ENCODE data around the gene PGGT1B.
A peak's percentile ranks its signal among the peaks of the same experiment; 100 is the strongest.

Gene PGGT1B

GRCh38 chr5:115179394-115180164, 83.1 kb downstream of the PGGT1B start:
- TF ChIP-seq CTCF (IDR thresholded peaks at IDR 0.05; ENCODE audit: low read depth, low read length, missing control alignments), result no peak
- DNase-seq (ENCODE audit: low read depth), result no peak
- H3K4me3 ChIP-seq (ENCODE audit: low read depth, low read length), result peak overlapping the region; percentile 50

DNA sequence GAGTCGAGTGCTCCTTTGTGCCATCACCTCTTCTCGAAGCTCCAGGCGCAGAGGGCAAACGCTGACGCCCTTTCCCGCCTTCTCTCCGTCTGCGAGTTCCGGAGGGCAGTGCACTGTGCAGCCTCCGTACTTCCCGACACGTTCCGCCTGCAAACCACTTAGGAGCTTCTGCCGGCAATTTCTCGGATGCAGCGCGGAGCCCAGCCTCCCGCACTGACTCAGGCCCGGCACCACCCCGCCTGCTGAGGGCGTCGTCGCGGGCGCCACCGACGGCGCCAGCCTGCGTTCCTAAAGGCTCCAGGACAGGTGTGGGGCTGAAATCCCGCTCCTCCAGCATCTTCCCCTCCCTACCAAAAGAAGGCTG, 83.7 kb downstream of the PGGT1B start:
- no peak for TF ChIP-seq CTCF (IDR thresholded peaks at IDR 0.05; ENCODE audit: low read depth, low read length, missing control alignments)
- H3K4me3 ChIP-seq (ENCODE audit: low read depth, low read length), result peak overlapping the region; percentile 50; the same call in 1 of the 2 replicates
- DNase-seq (ENCODE audit: low read depth), result no peak

- TF ChIP-seq CTCF (IDR thresholded peaks at IDR 0.05; ENCODE audit: low read depth, low read length, missing control alignments), result no peak
- peak overlapping the region; percentile 84; the same call in 1 of the 2 replicates for H3K4me3 ChIP-seq (ENCODE audit: low read depth, low read length)
- DNase-seq (ENCODE audit: low read depth), result no peak
Observed at GRCh38 chr5:115170929-115171510, 91.7 kb downstream of the PGGT1B start.

DNA sequence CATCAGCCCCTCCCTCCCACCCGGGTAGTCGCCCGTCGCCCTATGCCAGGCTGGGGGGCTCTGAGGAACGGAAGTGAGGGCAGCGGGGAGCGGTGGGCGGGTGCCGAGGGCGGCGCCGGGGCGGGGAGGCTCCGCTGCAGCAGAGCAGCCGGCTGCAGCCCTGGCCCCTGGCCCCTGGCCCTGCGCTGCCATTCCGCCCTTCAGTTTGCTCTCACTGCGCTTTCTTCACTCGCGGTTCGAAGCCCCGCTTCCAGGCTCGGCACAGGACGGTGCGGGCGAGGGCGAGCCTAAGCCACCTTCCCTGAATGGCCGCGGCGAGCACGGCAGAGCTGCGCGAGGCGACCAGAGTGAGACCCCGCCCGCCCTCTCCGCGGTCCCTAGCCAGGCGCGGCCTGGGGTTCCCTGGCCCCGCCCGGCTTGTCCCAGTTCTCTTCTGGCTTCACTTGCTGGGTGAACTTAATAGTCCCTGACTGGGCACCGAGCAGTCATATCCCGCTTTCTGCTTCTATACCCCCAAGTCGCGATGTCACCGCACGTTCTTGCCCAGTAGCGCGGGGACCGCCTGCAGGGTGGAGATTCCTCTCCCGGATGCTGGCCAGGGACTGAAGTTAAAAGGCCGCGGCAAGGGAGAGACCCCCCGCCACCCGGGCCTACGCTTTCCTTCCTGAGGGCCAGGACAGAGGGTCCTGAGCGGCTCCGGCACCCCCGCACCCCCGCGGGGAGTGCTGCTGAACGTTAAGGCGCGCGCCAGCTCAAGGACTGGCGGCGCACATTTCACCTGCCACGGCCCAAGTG, 92.3 kb downstream of the PGGT1B start:
- TF ChIP-seq CTCF (IDR thresholded peaks at IDR 0.05; ENCODE audit: low read depth, low read length, missing control alignments), result no peak
- no peak for DNase-seq (ENCODE audit: low read depth)
- H3K4me3 ChIP-seq (ENCODE audit: low read depth, low read length), result peak overlapping the region; percentile 84

DNA sequence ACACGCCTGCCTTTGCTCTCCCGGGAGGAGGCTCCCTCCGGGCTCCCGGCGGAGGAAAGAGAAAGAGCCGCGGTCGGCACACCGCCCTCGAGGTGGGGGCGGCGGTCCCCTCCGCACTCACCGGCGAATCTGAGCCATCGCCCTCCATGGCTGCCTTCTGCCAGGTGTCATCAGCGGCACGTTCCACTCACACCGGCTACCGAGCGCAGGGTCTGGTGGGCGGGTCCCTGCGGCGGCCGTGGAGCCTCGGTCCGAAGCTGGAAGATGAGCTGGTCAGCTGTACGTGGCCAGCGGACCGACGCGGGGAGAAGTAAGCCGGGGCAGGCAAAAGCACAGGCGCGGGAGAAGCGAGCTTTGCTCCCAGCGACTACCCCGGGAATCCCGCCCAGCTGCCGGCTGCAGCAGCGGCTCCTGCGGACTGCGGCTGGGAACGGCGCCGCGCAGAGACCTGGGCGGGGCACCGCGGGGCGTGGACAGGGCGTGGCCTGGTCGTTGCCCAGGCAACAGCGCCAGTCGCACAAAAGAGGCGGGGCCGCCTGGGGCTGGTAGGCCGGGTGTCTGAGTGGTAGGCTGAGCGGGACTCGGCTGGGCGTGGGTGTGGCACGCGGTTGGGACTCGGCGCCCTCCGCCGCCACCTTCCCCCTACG, 93.1 kb downstream of the PGGT1B start, which contains the start of gene TRIM36:
TRIM36 (minus strand) TSS at position 422 of the 647 bp plus-strand sequence; CDS start at position 148, 274 bp downstream.
- peak; percentile 63 for DNase-seq (ENCODE audit: low read depth)
- peak; percentile 9 for TF ChIP-seq CTCF (IDR thresholded peaks at IDR 0.05; ENCODE audit: low read depth, low read length, missing control alignments)
- H3K4me3 ChIP-seq (ENCODE audit: low read depth, low read length), result peak within 1 kb of the TSS; percentile 84

DNA sequence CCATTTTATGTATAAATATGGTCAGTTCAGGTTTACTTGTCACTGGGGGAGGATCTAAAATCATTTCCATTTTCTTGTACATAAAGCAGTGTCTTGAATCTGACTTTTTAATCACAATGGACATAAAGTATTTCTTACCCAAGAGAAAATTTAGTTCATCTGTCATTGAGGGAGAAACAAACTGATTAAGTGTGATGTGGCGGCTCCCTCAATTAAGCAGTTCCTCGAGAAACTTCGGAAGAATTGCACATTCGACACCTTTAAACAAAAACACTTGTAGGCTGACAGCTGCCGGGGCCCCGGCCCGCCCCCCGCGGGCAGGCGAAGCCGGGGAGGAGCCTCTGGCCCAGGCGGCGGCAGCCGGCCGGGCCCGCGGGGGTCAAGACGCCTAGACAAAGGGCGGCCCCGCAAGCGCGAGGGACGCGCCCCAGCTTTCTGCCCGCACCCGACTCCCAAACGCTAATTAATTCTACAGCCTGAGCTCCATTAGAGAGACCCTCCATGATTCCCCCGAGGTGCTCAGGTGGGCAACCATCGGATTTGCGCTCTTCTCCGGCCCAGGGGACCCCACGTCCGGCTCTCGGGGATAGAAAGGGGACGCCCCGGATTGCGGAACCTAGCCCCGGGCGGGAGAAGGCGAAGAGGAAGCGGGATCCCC, 93.7 kb downstream of the PGGT1B start:
- no peak for DNase-seq (ENCODE audit: low read depth)
- peak overlapping the region; percentile 84 for H3K4me3 ChIP-seq (ENCODE audit: low read depth, low read length)
- no peak for TF ChIP-seq CTCF (IDR thresholded peaks at IDR 0.05; ENCODE audit: low read depth, low read length, missing control alignments)
